ENCODE results near the gene NFU1. TPM values are rescaled to one million over a fixed set of nuclear protein-coding genes. Genes with fewer than 3 reads are reported as not detected.

The NFU1 gene
- total RNA-seq, 1 donor from 2014 or later, result 39.4 TPM

Other genes with a start within 250 kb of the NFU1 start
- gene GFPT1, start 50.2 kb downstream of the NFU1 start, total RNA-seq, result 55.3 TPM
- gene AAK1, start 206.3 kb upstream of the NFU1 start, total RNA-seq, result 97.0 TPM

All from ureter (tissue), 1 donor.